ENCODE data around the gene DOK5. TPM values are rescaled to one million over a fixed set of nuclear protein-coding genes. Genes with fewer than 3 reads are reported as not detected.

Gene DOK5
- total and polyA plus RNA-seq, 2 of the 8 experiments (the other 6 are each of a cell fraction or from before 2014, with no cell fraction given) = 8.9 to 15.0 TPM

GRCh38 chr20:54645445-54646155 is 170.2 kb downstream of the DOK5 start:
- H4K5ac ChIP-seq (ENCODE audit: insufficient read length, low read depth, low read length) = no peak overlapping the region
- no peak for TF ChIP-seq FOSL1 (IDR thresholded peaks at IDR 0.05; ENCODE audit: insufficient read depth, low read depth, low read length)
- no peak for TF ChIP-seq YY1 (IDR thresholded peaks at IDR 0.05; ENCODE audit: low read depth, low read length)
- no peak for TF ChIP-seq SRF (IDR thresholded peaks at IDR 0.05; ENCODE audit: low read depth, low read length)
- TF ChIP-seq CEBPB (IDR thresholded peaks at IDR 0.05; ENCODE audit: low read depth, low read length) = no peak
- TF ChIP-seq TCF12 (IDR thresholded peaks at IDR 0.05; ENCODE audit: low read depth, low read length) = no peak
- no peak for TF ChIP-seq SIRT6 (IDR thresholded peaks at IDR 0.05; ENCODE audit: low read length)
- no peak for TF ChIP-seq TBP (IDR thresholded peaks at IDR 0.05; ENCODE audit: low read depth, low read length)
- TF ChIP-seq SIN3A (conservative IDR thresholded peaks at IDR 0.05 in 1 of 2, IDR thresholded peaks at IDR 0.05 in 1 of 2; ENCODE audit: low read depth in 1 of 2, low read length in 2 of 2) = no peak
- TF ChIP-seq KDM1A (IDR thresholded peaks at IDR 0.05; ENCODE audit: borderline replicate concordance, low read length) = no peak
- TF ChIP-seq SP2 (IDR thresholded peaks at IDR 0.05; ENCODE audit: low read length) = no peak
- TF ChIP-seq RFX5 (IDR thresholded peaks at IDR 0.05; ENCODE audit: borderline replicate concordance, low read depth, low read length) = no peak
- no peak for TF ChIP-seq TAF1 (IDR thresholded peaks at IDR 0.05; ENCODE audit: low read depth, low read length)
- TF ChIP-seq RAD21 (IDR thresholded peaks at IDR 0.05 in 1 of 2, conservative IDR thresholded peaks at IDR 0.05 in 1 of 2; ENCODE audit: low read depth in 2 of 2, low read length in 2 of 2) = no peak
- TF ChIP-seq BACH1 (IDR thresholded peaks at IDR 0.05; ENCODE audit: low read length) = no peak
- H3K23ac ChIP-seq (ENCODE audit: insufficient read length) = no peak overlapping the region
- H4K91ac ChIP-seq (replicated peaks; ENCODE audit: insufficient read length, low read length) = no peak overlapping the region
- no peaks in the 10 kb centered on the region; a peak in 1 of 4 replicates for H3K9me3 ChIP-seq (ENCODE audit: insufficient read depth in 2 of 2, low read depth in 1 of 2, low read length in 1 of 2)
- no peak overlapping the region for H3K27ac ChIP-seq (ENCODE audit: low read depth, low read length)
- no peaks in the 10 kb centered on the region for H3K23me2 ChIP-seq (ENCODE audit: low read depth, low read length)
- H3K79me1 ChIP-seq (ENCODE audit: low read depth, low read length) = no peaks in the 10 kb centered on the region
- H4K8ac ChIP-seq (ENCODE audit: extremely low read depth, insufficient read depth, low read length) = no peak overlapping the region
- H3K4ac ChIP-seq (replicated peaks; ENCODE audit: insufficient read length, low read depth, low read length) = no peak overlapping the region
- H3K14ac ChIP-seq (ENCODE audit: insufficient read length) = no peak overlapping the region
- H2AK5ac ChIP-seq (ENCODE audit: low read depth, low read length) = no peak overlapping the region
- no peaks in the 10 kb centered on the region for H4K20me1 ChIP-seq (replicated peaks in 1 of 2; ENCODE audit: control insufficient read depth in 1 of 2, insufficient read depth in 2 of 2, low read length in 2 of 2)
- H3K9ac ChIP-seq (replicated peaks in 1 of 4; ENCODE audit: extremely low read depth in 1 of 4, low read depth in 3 of 4, low read length in 3 of 4) = no peak overlapping the region
- DNase-seq (ENCODE audit: low read depth in 1 of 2, low spot score in 2 of 2) = no peak
- H3K4me1 ChIP-seq (replicated peaks in 1 of 4; ENCODE audit: control insufficient read depth in 3 of 4, insufficient read depth in 4 of 4, low read length in 3 of 4) = no peaks in the 10 kb centered on the region
- H3K4me2 ChIP-seq (ENCODE audit: insufficient read depth in 1 of 2, low read depth in 2 of 2, low read length in 2 of 2) = no peak overlapping the region
- H3K27me3 ChIP-seq (replicated peaks in 1 of 4; ENCODE audit: control insufficient read depth in 3 of 4, extremely low read depth in 1 of 4, insufficient read depth in 3 of 4, low read length in 3 of 4) = no peaks in the 10 kb centered on the region
- no peak overlapping the region for H3K18ac ChIP-seq (ENCODE audit: extremely low read depth, low read length)
- ChIA-PET CTCF (ENCODE audit: partially characterized antibody) (interaction anchor here (0.6 to 4.4 kb wide), 17 partner anchors 13 to 608 kb away, joined by 3 to 27 read pairs (median 3); partner anchors contain the start of gene PFDN4), POLR2A (ENCODE audit: partially characterized antibody) (interaction anchor here (0.7 kb wide), 1 partner anchor 14 kb away, joined by 3 read pairs; no protein-coding TSS in a partner anchor)
- no peak overlapping the region for H2BK15ac ChIP-seq (ENCODE audit: low read length)
- no peak overlapping the region for H2BK5ac ChIP-seq (ENCODE audit: low read depth, low read length)
- 63% methylated on average over 8 of the region's 8 CpGs; no CpG with 5 or more reads in 1 of the 2 experiments for WGBS, 2 experiments (ENCODE audit: extremely low coverage in 1 of 2, insufficient coverage in 1 of 2, insufficient read length in 1 of 2, insufficient replicate concordance in 2 of 2, low coverage in 1 of 2, low lambda C conversion rate in 2 of 2, missing lambda C conversion rate in 1 of 2)
- no peaks in the 10 kb centered on the region for H3K79me2 ChIP-seq (ENCODE audit: control insufficient read depth in 1 of 2, insufficient read depth in 2 of 2, low read length in 2 of 2)
- no peak overlapping the region for H2BK12ac ChIP-seq (ENCODE audit: low read depth, low read length)
- H2BK20ac ChIP-seq (ENCODE audit: low read length) = no peak overlapping the region
- H3K36me3 ChIP-seq (ENCODE audit: control insufficient read depth in 2 of 4, insufficient read depth in 4 of 4, low read length in 3 of 4) = no peaks in the 10 kb centered on the region
- no peak overlapping the region for H2BK120ac ChIP-seq (replicated peaks; ENCODE audit: low read depth, low read length)
- H3K4me3 ChIP-seq (ENCODE audit: extremely low read depth in 1 of 4, insufficient read depth in 2 of 4, low read depth in 3 of 4, low read length in 4 of 4) = no peak overlapping the region
- no peak for FAIRE-seq
- H2AFZ ChIP-seq (ENCODE audit: low read length) = no peak overlapping the region
- no peak overlapping the region for H3K56ac ChIP-seq (replicated peaks; ENCODE audit: insufficient read length, low read depth, low read length)
